Body of pancreas (tissue), 4 donors: ENCODE measurements around the gene IL16.

Experiments used
- POLR2A ChIP-seq, 3 donors: fragments of 450-650 bp; IDR thresholded peaks; one replicate each; pipeline ENCODE4 v1.6.1; 2016; ENCODE audit warnings: antibody characterized with exemption in 3 of 3, mild to moderate bottlenecking in 2 of 3
- TF ChIP-seq, protein P1 (sequence below), 7 experiments: fragments of 450-650 bp in 4 of 7; fragments of 200-600 bp in 3 of 7; sonication (generic) in 3 of 7; IDR thresholded peaks; one replicate each; pipeline ENCODE4 v1.5.1; 2016 to 2019; ENCODE audit warnings: antibody characterized with exemption in 7 of 7

GRCh38 chr15:81308260-81308659, 111.6 kb downstream of the IL16 start:
- TF ChIP-seq, protein P1, sequence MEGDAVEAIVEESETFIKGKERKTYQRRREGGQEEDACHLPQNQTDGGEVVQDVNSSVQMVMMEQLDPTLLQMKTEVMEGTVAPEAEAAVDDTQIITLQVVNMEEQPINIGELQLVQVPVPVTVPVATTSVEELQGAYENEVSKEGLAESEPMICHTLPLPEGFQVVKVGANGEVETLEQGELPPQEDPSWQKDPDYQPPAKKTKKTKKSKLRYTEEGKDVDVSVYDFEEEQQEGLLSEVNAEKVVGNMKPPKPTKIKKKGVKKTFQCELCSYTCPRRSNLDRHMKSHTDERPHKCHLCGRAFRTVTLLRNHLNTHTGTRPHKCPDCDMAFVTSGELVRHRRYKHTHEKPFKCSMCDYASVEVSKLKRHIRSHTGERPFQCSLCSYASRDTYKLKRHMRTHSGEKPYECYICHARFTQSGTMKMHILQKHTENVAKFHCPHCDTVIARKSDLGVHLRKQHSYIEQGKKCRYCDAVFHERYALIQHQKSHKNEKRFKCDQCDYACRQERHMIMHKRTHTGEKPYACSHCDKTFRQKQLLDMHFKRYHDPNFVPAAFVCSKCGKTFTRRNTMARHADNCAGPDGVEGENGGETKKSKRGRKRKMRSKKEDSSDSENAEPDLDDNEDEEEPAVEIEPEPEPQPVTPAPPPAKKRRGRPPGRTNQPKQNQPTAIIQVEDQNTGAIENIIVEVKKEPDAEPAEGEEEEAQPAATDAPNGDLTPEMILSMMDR (IDR thresholded peaks at IDR 0.05) = no peak
- TF ChIP-seq POLR2A (IDR thresholded peaks at IDR 0.05) = no peak
